ENCODE results near the gene RND2. TPM values are rescaled to one million over a fixed set of nuclear protein-coding genes. Genes with fewer than 3 reads are reported as not detected.

Gene RND2
- total and polyA plus RNA-seq, 9 of the 15 experiments (the other 6 are each of a cell fraction or from before 2014, with no cell fraction given): 0.15 to 1.9 (median 0.98) TPM

- WGBS (ENCODE audit: insufficient coverage, low coverage, missing lambda C conversion rate): 1% methylated on average over 41 of the region's 49 CpGs
- POLR2A ChIA-PET: interaction anchor here (0.5 to 2.7 kb wide), 41 partner anchors 8 to 563 kb away, joined by 3 to 31 read pairs (median 5); partner anchors contain the start of genes AOC2, BECN1, IFI35 and NBR1
- Histone ChIP-seq H3K4me3 (peak within 1 kb of the TSS; percentile 93), H3K9me3 (replicated peaks; ENCODE audit: control insufficient read depth, insufficient read depth, low read depth, low read length) (no peaks in the 10 kb centered on the region), H4K20me1 (replicated peaks; ENCODE audit: control insufficient read depth, insufficient read depth, low read length) (peaks cover 6% of the 10 kb centered on the region), H3K79me2 (ENCODE audit: control insufficient read depth, insufficient read depth, low read length) (peaks cover 33% of the 10 kb centered on the region), H2AFZ (ENCODE audit: low read depth, low read length) (peak within 1 kb of the TSS; percentile 85), H3K9me1 (ENCODE audit: control insufficient read depth, insufficient read depth, low read length) (no peaks in the 10 kb centered on the region), H3K9ac (ENCODE audit: insufficient read depth in 1 of 2, low read depth in 2 of 2, low read length in 2 of 2) (peak within 1 kb of the TSS; percentile 92 to 95), H3K4me1 (replicated peaks in 1 of 2; ENCODE audit: control insufficient read depth in 2 of 2, insufficient read depth in 2 of 2, low read length in 2 of 2) (peaks cover 14 to 18% of the 10 kb centered on the region in 2 experiments; a peak in 4 of 5 replicates), H3K36me3 (ENCODE audit: control insufficient read depth, insufficient read depth, low read length) (peaks cover 59% of the 10 kb centered on the region), H3K27me3 (ENCODE audit: control insufficient read depth in 2 of 2, insufficient read depth in 2 of 2, low read length in 2 of 2) (no peaks in the 10 kb centered on the region), H3K27ac (ENCODE audit: extremely low read depth, low read depth, low read length) (peak within 1 kb of the TSS; percentile 94), H3K4me2 (ENCODE audit: insufficient read depth, low read length) (peak within 1 kb of the TSS; percentile 99)
- peak; percentile 90 to 99 (median 92) for DNase-seq (ENCODE audit: extremely low read depth in 1 of 4, low spot score in 3 of 4)
- BruUV-seq (replicated peaks): TSS peak; percentile 76
- intact Hi-C loops (cut with micrococcal nuclease): loop anchor here (1.0 to 5.0 kb wide), 3 partner anchors 34 to 155 kb away; partner anchors contain the start of gene AARSD1
- FAIRE-seq: peak; percentile 99
- CTCF ChIA-PET (ENCODE audit: low intra/inter-chr PET ratio): interaction anchor here (0.6 to 1.4 kb wide), 5 partner anchors 60 to 485 kb away, joined by 3 to 8 read pairs (median 3); partner anchors contain the start of genes AOC2, DHX8 and PSME3
- in situ Hi-C loops (cut with MboI): no loop called here
- ATAC-seq: peak; percentile 96
- TF ChIP-seq ZNF512 (tag; IDR thresholded peaks at IDR 0.05): no peak
- no peak for TF ChIP-seq PURB (CRISPR knock-in tag; IDR thresholded peaks at IDR 0.05; ENCODE audit: low read depth)
- TF ChIP-seq ZNF121 (CRISPR knock-in tag; conservative IDR thresholded peaks at IDR 0.05): no peak
- peak; percentile 79; the same call in 1 of the 2 replicates for TF ChIP-seq ZNF24 (IDR thresholded peaks at IDR 0.05)
- TF ChIP-seq RNF219 (CRISPR knock-in tag; IDR thresholded peaks at IDR 0.05): no peak
- TF ChIP-seq ZNF780A (CRISPR knock-in tag; IDR thresholded peaks at IDR 0.05): no peak
- TF ChIP-seq ATF7 (IDR thresholded peaks at IDR 0.05): peak; percentile 97
- no peak for TF ChIP-seq PHB2 (IDR thresholded peaks at IDR 0.05; ENCODE audit: low read depth)
- TF ChIP-seq PHF20 (IDR thresholded peaks at IDR 0.05; ENCODE audit: partially characterized antibody): peak; percentile 98
- peak; percentile 81 for TF ChIP-seq EP300 (IDR thresholded peaks at IDR 0.05; ENCODE audit: low read length)
- TF ChIP-seq SPI1 (IDR thresholded peaks at IDR 0.05; ENCODE audit: borderline replicate concordance, low read depth, low read length): peak; percentile 78
- TF ChIP-seq SP1 (CRISPR knock-in tag; IDR thresholded peaks at IDR 0.05): peak; percentile 97
- no peak for TF ChIP-seq ADNP (tag; IDR thresholded peaks at IDR 0.05)
- TF ChIP-seq LCOR (CRISPR knock-in tag; IDR thresholded peaks at IDR 0.05): peak; percentile 84; the same call in 1 of the 2 replicates
- peak; percentile 45 to 57; a peak in 2 of 4 replicates for TF ChIP-seq SIN3A (IDR thresholded peaks at IDR 0.05; ENCODE audit: borderline replicate concordance in 2 of 2, control insufficient read depth in 1 of 2, low read depth in 2 of 2, low read length in 2 of 2)
- TF ChIP-seq ZNF644 (tag; IDR thresholded peaks at IDR 0.05; ENCODE audit: low read depth): no peak
Measured at GRCh38 chr17:42997984-42998938, 26.8 kb upstream of the RND2 start, which contains the start of gene RPL27. Gene RPL27 (plus strand): TSS chr17:42998419. CDS start chr17:42998751, 332 bp downstream.

All from K562 (cell line).